Neural cell (in vitro differentiated cells): ENCODE measurements around the gene ZNF497. TPM values are rescaled to one million over a fixed set of nuclear protein-coding genes. Genes with fewer than 3 reads are reported as not detected.

Experiments
- H2AFZ ChIP-seq: fragments of 200-600, 300-800 bp; sonication (generic), shearing (Covaris generic); 2 replicates; pipeline ENCODE4 v1.6.0; 2014; ENCODE audit warnings: low read depth, mild to moderate bottlenecking, antibody characterized with exemption, low read length, moderate library complexity
- H3F3A ChIP-seq: fragments of 200-600 bp; shearing (Covaris generic); 2 replicates; pipeline ENCODE4 v1.6.1; 2016; ENCODE audit warnings: mild to moderate bottlenecking, moderate library complexity, mixed read lengths, antibody characterized with exemption, low read length; ENCODE audit not compliant: insufficient read depth, poor library complexity, severe bottlenecking
- H3K27ac ChIP-seq: fragments of 200-600, 300-800 bp; sonication (generic), shearing (Covaris generic); 2 replicates; pipeline ENCODE4 v1.5.1; 2014; ENCODE audit warnings: mild to moderate bottlenecking, low read length, moderate library complexity
- H3K27me3 ChIP-seq: fragments of 300-800, 200-600 bp; sonication (generic), shearing (Covaris generic); 2 replicates; pipeline ENCODE4 v1.6.0; 2014; ENCODE audit warnings: mild to moderate bottlenecking, low read depth, low read length, moderate library complexity; ENCODE audit not compliant: insufficient read depth
- H3K36me3 ChIP-seq: fragments of 300-800, 200-600 bp; sonication (generic), shearing (Covaris generic); 2 replicates; pipeline ENCODE4 v1.5.1; 2014; ENCODE audit warnings: mild to moderate bottlenecking, antibody characterized with exemption, low read length, moderate library complexity; ENCODE audit not compliant: insufficient read depth
- H3K4me2 ChIP-seq: fragments of 300-800, 200-600 bp; sonication (generic), shearing (Covaris generic); 2 replicates; pipeline ENCODE4 v1.6.0; 2014; ENCODE audit warnings: mild to moderate bottlenecking, low read length
- H3K4me3 ChIP-seq: fragments of 300-800, 200-600 bp; sonication (generic), shearing (Covaris generic); 2 replicates; pipeline ENCODE4 v1.5.1; 2014; ENCODE audit warnings: mild to moderate bottlenecking, low read length, moderate library complexity
- H3K79me2 ChIP-seq: fragments of 200-600 bp; shearing (Covaris generic); replicated peaks from 2 replicates; pipeline ENCODE4 v1.6.0; 2014; ENCODE audit warnings: mild to moderate bottlenecking, low read length, moderate library complexity; ENCODE audit not compliant: insufficient read depth
- H3K9ac ChIP-seq: fragments of 300-800, 200-600 bp; sonication (generic), shearing (Covaris generic); 2 replicates; pipeline ENCODE4 v1.6.1; 2016; ENCODE audit warnings: mild to moderate bottlenecking, low read length, mixed read lengths
- H3K9me2 ChIP-seq: fragments of 200-600 bp; shearing (Covaris generic); 2 replicates; pipeline ENCODE4 v1.6.1; 2016; ENCODE audit warnings: mild to moderate bottlenecking, low read length, mixed read lengths; ENCODE audit not compliant: insufficient read depth
- H3K9me3 ChIP-seq: fragments of 200-600, 300-800 bp; sonication (generic), shearing (Covaris generic); 2 replicates; pipeline ENCODE4 v1.6.1; 2016; ENCODE audit warnings: mild to moderate bottlenecking, mixed run types, low read length, moderate library complexity, mixed read lengths
- H4K20me1 ChIP-seq: fragments of 200-600 bp; shearing (Covaris generic); 2 replicates; pipeline ENCODE4 v1.6.1; 2016; ENCODE audit warnings: mild to moderate bottlenecking, mixed run types; ENCODE audit not compliant: insufficient read depth
- EP300 ChIP-seq: fragments of 450-650 bp; conservative IDR thresholded peaks from 2 replicates; pipeline ENCODE4 v1.6.1; 2014; ENCODE audit warnings: antibody characterized with exemption, mild to moderate bottlenecking, moderate library complexity; ENCODE audit not compliant: poor library complexity, severe bottlenecking
- EZH2 ChIP-seq: fragments of 200-600, 300-800 bp; shearing (Covaris generic), sonication (generic); IDR thresholded peaks from 2 replicates; pipeline ENCODE4 v1.6.1; 2014; ENCODE audit warnings: antibody characterized with exemption, low read length, borderline replicate concordance, mild to moderate bottlenecking; ENCODE audit not compliant: insufficient read depth, poor library complexity, severe bottlenecking
- MXI1 ChIP-seq: fragments of 450-650 bp; conservative IDR thresholded peaks from 2 replicates; pipeline ENCODE4 v1.6.1; 2014; ENCODE audit warnings: antibody characterized with exemption, mild to moderate bottlenecking; ENCODE audit not compliant: poor library complexity, severe bottlenecking
- POLR2AphosphoS5 ChIP-seq: IDR thresholded peaks from 2 replicates; pipeline ENCODE4 v1.6.1; 2012
- RAD21 ChIP-seq: fragments of 450-650 bp; conservative IDR thresholded peaks from 2 replicates; pipeline ENCODE4 v1.6.1; 2014; ENCODE audit warnings: antibody characterized with exemption, mild to moderate bottlenecking, moderate library complexity
- SMC3 ChIP-seq: fragments of 450-650 bp; conservative IDR thresholded peaks from 2 replicates; pipeline ENCODE4 v1.6.1; 2014; ENCODE audit warnings: antibody characterized with exemption, mild to moderate bottlenecking, moderate library complexity; ENCODE audit not compliant: poor library complexity
- TAF1 ChIP-seq: IDR thresholded peaks from 2 replicates; pipeline ENCODE4 v1.6.1; 2012; ENCODE audit warnings: low read depth
- polyA plus RNA-seq: library from polyadenylated mRNA; depleted of rRNA; stranded (reverse); fragments of >200 nt; gene quantifications from 2 replicates; pipeline ENCODE4 v1.2.3, GENCODE V29; 2014
- TF ChIP-seq, protein P1 (sequence below): IDR thresholded peaks from 2 replicates; pipeline ENCODE4 v1.6.1; 2012; ENCODE audit warnings: borderline replicate concordance
- TF ChIP-seq, protein P2 (sequence below): fragments of 450-650 bp; IDR thresholded peaks from 2 replicates; pipeline ENCODE4 v1.5.1; 2014; ENCODE audit warnings: antibody characterized with exemption, mild to moderate bottlenecking, moderate library complexity; ENCODE audit not compliant: poor library complexity, severe bottlenecking

ZNF497 gene
- polyA plus RNA-seq, 1 donor from 2014 or later = 13.7 TPM

- Histone ChIP-seq H3K9me3 (no peaks in the 10 kb centered on the region), H3K79me2 (peaks cover 5% of the 10 kb centered on the region), H3K27ac (no peak overlapping the region), H3K9me2 (no peaks in the 10 kb centered on the region), H3K4me3 (no peak overlapping the region), H3K4me2 (no peak overlapping the region), H2AFZ (no peak overlapping the region), H3K27me3 (no peaks in the 10 kb centered on the region), H3K9ac (no peak overlapping the region), H4K20me1 (no peaks in the 10 kb centered on the region), H3F3A (no peaks in the 10 kb centered on the region), H3K36me3 (no peaks in the 10 kb centered on the region)
- TF ChIP-seq, protein P1, sequence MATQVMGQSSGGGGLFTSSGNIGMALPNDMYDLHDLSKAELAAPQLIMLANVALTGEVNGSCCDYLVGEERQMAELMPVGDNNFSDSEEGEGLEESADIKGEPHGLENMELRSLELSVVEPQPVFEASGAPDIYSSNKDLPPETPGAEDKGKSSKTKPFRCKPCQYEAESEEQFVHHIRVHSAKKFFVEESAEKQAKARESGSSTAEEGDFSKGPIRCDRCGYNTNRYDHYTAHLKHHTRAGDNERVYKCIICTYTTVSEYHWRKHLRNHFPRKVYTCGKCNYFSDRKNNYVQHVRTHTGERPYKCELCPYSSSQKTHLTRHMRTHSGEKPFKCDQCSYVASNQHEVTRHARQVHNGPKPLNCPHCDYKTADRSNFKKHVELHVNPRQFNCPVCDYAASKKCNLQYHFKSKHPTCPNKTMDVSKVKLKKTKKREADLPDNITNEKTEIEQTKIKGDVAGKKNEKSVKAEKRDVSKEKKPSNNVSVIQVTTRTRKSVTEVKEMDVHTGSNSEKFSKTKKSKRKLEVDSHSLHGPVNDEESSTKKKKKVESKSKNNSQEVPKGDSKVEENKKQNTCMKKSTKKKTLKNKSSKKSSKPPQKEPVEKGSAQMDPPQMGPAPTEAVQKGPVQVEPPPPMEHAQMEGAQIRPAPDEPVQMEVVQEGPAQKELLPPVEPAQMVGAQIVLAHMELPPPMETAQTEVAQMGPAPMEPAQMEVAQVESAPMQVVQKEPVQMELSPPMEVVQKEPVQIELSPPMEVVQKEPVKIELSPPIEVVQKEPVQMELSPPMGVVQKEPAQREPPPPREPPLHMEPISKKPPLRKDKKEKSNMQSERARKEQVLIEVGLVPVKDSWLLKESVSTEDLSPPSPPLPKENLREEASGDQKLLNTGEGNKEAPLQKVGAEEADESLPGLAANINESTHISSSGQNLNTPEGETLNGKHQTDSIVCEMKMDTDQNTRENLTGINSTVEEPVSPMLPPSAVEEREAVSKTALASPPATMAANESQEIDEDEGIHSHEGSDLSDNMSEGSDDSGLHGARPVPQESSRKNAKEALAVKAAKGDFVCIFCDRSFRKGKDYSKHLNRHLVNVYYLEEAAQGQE = no peak
- TF ChIP-seq MXI1 (no peak), SMC3 (no peak), EP300 (no peak), TAF1 (no peak), POLR2AphosphoS5 (no peak), RAD21 (no peak), EZH2 (no peak)
- TF ChIP-seq, protein P2, sequence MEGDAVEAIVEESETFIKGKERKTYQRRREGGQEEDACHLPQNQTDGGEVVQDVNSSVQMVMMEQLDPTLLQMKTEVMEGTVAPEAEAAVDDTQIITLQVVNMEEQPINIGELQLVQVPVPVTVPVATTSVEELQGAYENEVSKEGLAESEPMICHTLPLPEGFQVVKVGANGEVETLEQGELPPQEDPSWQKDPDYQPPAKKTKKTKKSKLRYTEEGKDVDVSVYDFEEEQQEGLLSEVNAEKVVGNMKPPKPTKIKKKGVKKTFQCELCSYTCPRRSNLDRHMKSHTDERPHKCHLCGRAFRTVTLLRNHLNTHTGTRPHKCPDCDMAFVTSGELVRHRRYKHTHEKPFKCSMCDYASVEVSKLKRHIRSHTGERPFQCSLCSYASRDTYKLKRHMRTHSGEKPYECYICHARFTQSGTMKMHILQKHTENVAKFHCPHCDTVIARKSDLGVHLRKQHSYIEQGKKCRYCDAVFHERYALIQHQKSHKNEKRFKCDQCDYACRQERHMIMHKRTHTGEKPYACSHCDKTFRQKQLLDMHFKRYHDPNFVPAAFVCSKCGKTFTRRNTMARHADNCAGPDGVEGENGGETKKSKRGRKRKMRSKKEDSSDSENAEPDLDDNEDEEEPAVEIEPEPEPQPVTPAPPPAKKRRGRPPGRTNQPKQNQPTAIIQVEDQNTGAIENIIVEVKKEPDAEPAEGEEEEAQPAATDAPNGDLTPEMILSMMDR = no peak
These were observed 10.4 kb downstream of the ZNF497 start for GRCh38 chr19:58351990-58352755.

DNA sequence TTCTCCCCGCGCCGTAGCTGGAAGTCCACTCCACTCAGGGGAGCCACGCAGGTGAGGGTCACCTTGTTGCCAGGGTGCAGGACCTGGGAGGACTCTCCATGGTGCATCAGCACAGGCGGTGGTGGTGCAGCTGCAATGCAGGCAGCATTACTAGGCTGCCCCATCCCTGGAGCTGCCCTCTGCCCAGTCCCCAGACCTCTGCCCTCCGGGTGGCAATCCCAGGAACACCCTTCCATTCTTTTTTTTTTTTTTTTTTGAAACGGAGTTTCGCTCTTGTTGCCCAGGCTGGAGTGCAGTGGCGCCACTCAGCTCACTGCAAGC lies 11.0 kb downstream of the ZNF497 start:
- Histone ChIP-seq H4K20me1 (no peaks in the 10 kb centered on the region), H3K27me3 (no peaks in the 10 kb centered on the region), H3K9me2 (no peaks in the 10 kb centered on the region), H3K27ac (no peak overlapping the region), H3K79me2 (peaks cover 5% of the 10 kb centered on the region), H3K9ac (no peak overlapping the region), H3K9me3 (no peaks in the 10 kb centered on the region), H3K4me3 (no peak overlapping the region), H3K36me3 (no peaks in the 10 kb centered on the region), H3K4me2 (no peak overlapping the region), H2AFZ (no peak overlapping the region), H3F3A (no peaks in the 10 kb centered on the region)
- TF ChIP-seq POLR2AphosphoS5 = no peak
- no peak for TF ChIP-seq RAD21
- no peak for TF ChIP-seq MXI1
- TF ChIP-seq, protein P1 = no peak
- no peak for TF ChIP-seq TAF1
- no peak for TF ChIP-seq SMC3
- TF ChIP-seq, protein P2 = no peak
- no peak for TF ChIP-seq EZH2
- no peak for TF ChIP-seq EP300
